ENCODE results near the gene PIGQ. TPM values are rescaled to one million over a fixed set of nuclear protein-coding genes. Genes with fewer than 3 reads are reported as not detected.

The PIGQ gene
- total and polyA plus RNA-seq, 2 of the 13 experiments (the other 11 are each of a cell fraction or from before 2014, with no cell fraction given): 7.7 to 19.7 TPM

GRCh38 chr16:527015-527903, 42.5 kb upstream of the PIGQ start, which contains the start of gene CAPN15 (continued):
- TF ChIP-seq PATZ1 (CRISPR knock-in tag; IDR thresholded peaks at IDR 0.05) (peak; percentile 49; the same call in 1 of the 2 replicates), GMEB1 (CRISPR knock-in tag; IDR thresholded peaks at IDR 0.05; ENCODE audit: borderline replicate concordance) (peak; percentile 95), ZNF101 (CRISPR knock-in tag; IDR thresholded peaks at IDR 0.05; ENCODE audit: borderline replicate concordance, low read depth) (no peak), SKI (IDR thresholded peaks at IDR 0.05; ENCODE audit: partially characterized antibody) (peak; percentile 94), HMGXB4 (CRISPR knock-in tag; IDR thresholded peaks at IDR 0.05; ENCODE audit: borderline replicate concordance in 1 of 2, low read depth in 1 of 2) (peak in 1 of 2 experiments; percentile 80; a peak in 2 of 4 replicates), ZNF646 (CRISPR knock-in tag; IDR thresholded peaks at IDR 0.05) (no peak), DMTF1 (CRISPR knock-in tag; IDR thresholded peaks at IDR 0.05) (no peak), ZNF414 (CRISPR knock-in tag; IDR thresholded peaks at IDR 0.05) (no peak)

Measured in HepG2 (cell line).